ENCODE results near the gene WNT9A.

DNA sequence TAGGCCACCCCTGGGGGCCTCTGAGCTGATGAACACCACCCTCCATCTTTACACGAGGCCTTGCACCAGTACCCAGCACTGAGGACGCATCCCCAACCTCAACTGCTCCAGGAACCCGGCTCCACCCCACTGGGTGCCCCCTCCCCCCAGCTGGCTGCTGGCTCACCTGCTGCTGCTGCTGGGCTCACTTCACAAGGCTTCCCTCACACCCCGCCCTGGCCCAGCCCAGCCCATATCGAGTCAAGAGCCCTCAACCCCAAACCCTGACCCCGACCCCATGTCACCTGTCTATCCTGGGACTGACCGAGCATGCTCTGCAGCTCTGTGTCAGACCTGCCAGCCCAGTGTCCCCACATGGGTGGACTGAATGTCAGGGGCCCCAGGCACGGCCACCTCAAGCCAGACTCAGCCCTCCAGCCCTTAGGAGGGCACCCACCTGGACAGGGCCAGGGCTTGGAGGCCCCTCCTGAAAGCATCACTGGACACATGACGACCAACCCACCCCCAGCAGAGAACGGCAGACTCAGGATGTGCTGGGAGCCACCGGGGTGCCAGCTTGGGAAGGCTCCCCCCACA lies 21.4 kb downstream of the WNT9A start:
- TF ChIP-seq POLR2AphosphoS5 (IDR thresholded peaks at IDR 0.05; ENCODE audit: low read depth, low read length) (no peak), NRF1 (IDR thresholded peaks at IDR 0.05; ENCODE audit: low read depth, low read length) (no peak), TCF12 (IDR thresholded peaks at IDR 0.05) (no peak), CHD2 (IDR thresholded peaks at IDR 0.05; ENCODE audit: low read length, partially characterized antibody) (no peak), SIN3A (IDR thresholded peaks at IDR 0.05; ENCODE audit: borderline replicate concordance, low read depth, low read length) (no peak), NFIC (IDR thresholded peaks at IDR 0.05; ENCODE audit: borderline replicate concordance) (no peak), FOXJ3 (CRISPR knock-in tag; IDR thresholded peaks at IDR 0.05) (no peak), EP300 (IDR thresholded peaks at IDR 0.05; ENCODE audit: borderline replicate concordance in 1 of 2, low read depth in 1 of 2, low read length in 1 of 2) (no peak), JUND (IDR thresholded peaks at IDR 0.05) (no peak)
- TF ChIP-seq, protein P1, sequence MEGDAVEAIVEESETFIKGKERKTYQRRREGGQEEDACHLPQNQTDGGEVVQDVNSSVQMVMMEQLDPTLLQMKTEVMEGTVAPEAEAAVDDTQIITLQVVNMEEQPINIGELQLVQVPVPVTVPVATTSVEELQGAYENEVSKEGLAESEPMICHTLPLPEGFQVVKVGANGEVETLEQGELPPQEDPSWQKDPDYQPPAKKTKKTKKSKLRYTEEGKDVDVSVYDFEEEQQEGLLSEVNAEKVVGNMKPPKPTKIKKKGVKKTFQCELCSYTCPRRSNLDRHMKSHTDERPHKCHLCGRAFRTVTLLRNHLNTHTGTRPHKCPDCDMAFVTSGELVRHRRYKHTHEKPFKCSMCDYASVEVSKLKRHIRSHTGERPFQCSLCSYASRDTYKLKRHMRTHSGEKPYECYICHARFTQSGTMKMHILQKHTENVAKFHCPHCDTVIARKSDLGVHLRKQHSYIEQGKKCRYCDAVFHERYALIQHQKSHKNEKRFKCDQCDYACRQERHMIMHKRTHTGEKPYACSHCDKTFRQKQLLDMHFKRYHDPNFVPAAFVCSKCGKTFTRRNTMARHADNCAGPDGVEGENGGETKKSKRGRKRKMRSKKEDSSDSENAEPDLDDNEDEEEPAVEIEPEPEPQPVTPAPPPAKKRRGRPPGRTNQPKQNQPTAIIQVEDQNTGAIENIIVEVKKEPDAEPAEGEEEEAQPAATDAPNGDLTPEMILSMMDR (IDR thresholded peaks at IDR 0.05) = no peak

Measured in SK-N-SH (cell line).